HepG2 (cell line): ENCODE measurements around the gene IRAK3. TPM values are rescaled to one million over a fixed set of nuclear protein-coding genes. Genes with fewer than 3 reads are reported as not detected.

Source experiments
- ATAC-seq: fragments of 200-7000 bp; cut with Tn5 transposase; 3 replicates; pipeline ENCODE4 v1.9.1; 2020; ENCODE audit warnings: mild to moderate bottlenecking, moderate library complexity
- BruUV-seq: library from RNA; stranded (reverse); fragments of 400-500 nt; replicated peaks from 2 replicates; lab custom pipeline; 2021; lab: Mats Ljungman, UMichigan
- CTCF ChIA-PET: fragments of 300-600 bp; formaldehyde crosslinking; extraction: SDS; loops from one replicate; lab custom pipeline; 2021; ENCODE audit warnings: low total read pairs, inconsistent platforms, low intra/inter-chr PET ratio; lab: Yijun Ruan, JAX
- POLR2A ChIA-PET: fragments of 350-600 bp; sonication (Branson Sonifier 250); formaldehyde crosslinking; loops from one replicate; lab custom pipeline; 2020; ENCODE audit warnings: antibody characterized with exemption, inconsistent platforms; lab: Yijun Ruan, JAX
- DNase-seq: peaks from one replicate; pipeline ENCODE4 v3.0.0-alpha.2; 2015; ENCODE audit warnings: low spot score
- FAIRE-seq: peaks from 3 replicates; lab custom pipeline; 2011; peaks lifted over from hg19 to GRCh38; lab: Jason Lieb, UNC
- H2AFZ ChIP-seq: one replicate; pipeline ENCODE4 v1.6.1; 2011; ENCODE audit warnings: low read length, inconsistent platforms
- H3K27ac ChIP-seq: fragments of 300-600 bp; 3 replicates; pipeline ENCODE4 v1.8.0; 2011; ENCODE audit warnings: mixed run types, mild to moderate bottlenecking, mixed read lengths, low read length, inconsistent platforms; ENCODE audit not compliant: insufficient read depth; ENCODE audit errors: extremely low read length
- H3K27me3 ChIP-seq, 2 experiments: fragments of 200-600 bp in 1 of 2; 2 replicates in 1 of 2; 3 replicates in 1 of 2; pipeline versions ENCODE4 v1.6.0 to v1.8.0; 2011; ENCODE audit warnings: low read length in 2 of 2, mild to moderate bottlenecking in 2 of 2, moderate library complexity in 2 of 2, inconsistent platforms in 1 of 2; ENCODE audit not compliant: insufficient read depth in 2 of 2, control insufficient read depth in 1 of 2
- H3K36me3 ChIP-seq, 2 experiments: fragments of 200-600 bp in 1 of 2; replicated peaks in 1 of 2; 2 replicates in 1 of 2; 3 replicates in 1 of 2; pipeline versions ENCODE4 v1.5.1 to v1.8.0; 2011; ENCODE audit warnings: low read length in 2 of 2, inconsistent platforms in 1 of 2; ENCODE audit not compliant: insufficient read depth in 2 of 2, control insufficient read depth in 1 of 2
- H3K4me1 ChIP-seq: 2 replicates; pipeline ENCODE4 v1.5.1; 2012; ENCODE audit warnings: low read length, inconsistent platforms; ENCODE audit not compliant: insufficient read depth
- H3K4me2 ChIP-seq: 2 replicates; pipeline ENCODE4 v1.6.0; 2011; ENCODE audit warnings: low read depth, low read length, inconsistent platforms
- H3K4me3 ChIP-seq, 3 experiments: fragments of 200-600 bp in 1 of 3; sonication (generic), shearing (Covaris generic) in 1 of 3; replicated peaks in 1 of 3; 2 replicates each; pipeline ENCODE4 v1.5.1; 2011 to 2016; ENCODE audit warnings: low read length in 3 of 3, inconsistent platforms in 2 of 3, low read depth in 2 of 3, mild to moderate bottlenecking in 2 of 3, control low read depth in 1 of 3, mixed read lengths in 1 of 3; ENCODE audit not compliant: insufficient read depth in 1 of 3
- H3K79me2 ChIP-seq: one replicate; pipeline ENCODE4 v1.6.1; 2011; ENCODE audit warnings: low read length, inconsistent platforms; ENCODE audit not compliant: insufficient read depth
- H3K9ac ChIP-seq: 2 replicates; pipeline ENCODE4 v1.6.0; 2011; ENCODE audit warnings: mild to moderate bottlenecking, low read depth, low read length, inconsistent platforms; ENCODE audit not compliant: insufficient read depth
- H3K9me3 ChIP-seq: 2 replicates; pipeline ENCODE4 v1.5.1; 2012; ENCODE audit warnings: mild to moderate bottlenecking, low read length
- H4K20me1 ChIP-seq: 2 replicates; pipeline ENCODE4 v1.6.0; 2011; ENCODE audit warnings: inconsistent platforms, mild to moderate bottlenecking, low read length, moderate library complexity; ENCODE audit not compliant: insufficient read depth
- CHD2 ChIP-seq: IDR thresholded peaks from 2 replicates; pipeline ENCODE4 v1.6.1; 2011; ENCODE audit warnings: low read depth, low read length, improper control_type of control experiment
- ETV5 ChIP-seq: IDR thresholded peaks from 2 replicates; pipeline ENCODE4 v1.6.1; 2018; ENCODE audit warnings: missing biosample characterization, missing genetic modification reagents, inconsistent platforms, borderline replicate concordance
- FOXA1 ChIP-seq, 2 experiments: fragments of 450-650 bp in 1 of 2; sonication (generic) in 1 of 2; formaldehyde crosslinking in 1 of 2; IDR thresholded peaks; 2 replicates each; pipeline versions ENCODE4 v1.4.0 to v1.6.1; 2016 to 2020; ENCODE audit warnings: missing genetic modification reagents in 1 of 2
- NR2F2 ChIP-seq: IDR thresholded peaks from 2 replicates; pipeline ENCODE4 v1.6.1; 2012; ENCODE audit warnings: low read depth, inconsistent platforms, borderline replicate concordance
- RARA ChIP-seq: IDR thresholded peaks from 2 replicates; pipeline ENCODE4 v1.6.1; 2016; ENCODE audit warnings: missing genetic modification reagents, missing compliant biosample characterization
- RBM39 ChIP-seq: fragments of 200-400 bp; formaldehyde crosslinking; IDR thresholded peaks from one replicate; pipeline ENCODE4 v1.6.1; 2018; ENCODE audit warnings: antibody characterized with exemption, mild to moderate bottlenecking, low read depth, low read length; ENCODE audit not compliant: poor library complexity, severe bottlenecking
- ZC3H4 ChIP-seq: sonication (generic); formaldehyde crosslinking; IDR thresholded peaks from 2 replicates; pipeline ENCODE4 v1.4.0; 2020; ENCODE audit warnings: missing genetic modification reagents, borderline replicate concordance
- ZNF331 ChIP-seq: sonication (generic); formaldehyde crosslinking; IDR thresholded peaks from 2 replicates; pipeline ENCODE4 v1.4.0; 2020; ENCODE audit warnings: missing genetic modification reagents
- ZNF335 ChIP-seq: sonication (generic); formaldehyde crosslinking; IDR thresholded peaks from 2 replicates; pipeline ENCODE4 v1.4.0; 2020; ENCODE audit warnings: missing genetic modification reagents
- WGBS: methylation state at CpG from one replicate; pipeline ENCODE4 v1.1.6; 2017; ENCODE audit warnings: low lambda C conversion rate; 5-methylcytosine and 5-hydroxymethylcytosine counted together
- in situ Hi-C: cut with HindIII; loops from 2 replicates; pipeline ENCODE4 v1.10.0; 2017; ENCODE audit warnings: low pct_unique_long_range_greater_than_20kb; ENCODE audit not compliant: extremely low pct_ligation_motif_present
- intact Hi-C: fragments of 100-400 bp; cut with micrococcal nuclease; formaldehyde crosslinking; loops from one replicate; pipeline ENCODE4 v1.10.0; 2022; ENCODE audit not compliant: unreplicated experiment
- polyA plus RNA-seq, 8 experiments: library from polyadenylated mRNA; depleted of rRNA in 3 of 8; stranded (reverse) in 7 of 8; unstranded in 1 of 8; fragments of >200 nt; fragmentation: Illumina TruSeq in 4 of 8; extraction: Trizol in 4 of 8; gene quantifications; 2 replicates each; pipeline versions ENCODE4 v1.2.1 to v1.2.3, GENCODE V29; 2011 to 2016; ENCODE audit warnings: low read depth in 4 of 8, missing spikeins in 1 of 8, mixed read lengths in 1 of 8; ENCODE audit not compliant: insufficient read depth in 1 of 8
- total RNA-seq, 5 experiments: library from RNA; depleted of rRNA; stranded (reverse); fragments of >200 nt; fragmentation: Illumina TruSeq; extraction: Trizol; gene quantifications; 2 replicates each; pipeline ENCODE4 v1.2.3, GENCODE V29; 2016; ENCODE audit warnings: low read depth in 1 of 5
- TF ChIP-seq, protein P1 (sequence below): IDR thresholded peaks from 2 replicates; pipeline ENCODE4 v1.4.0; 2020; ENCODE audit warnings: mild to moderate bottlenecking, missing genetic modification reagents
- TF ChIP-seq, protein P2 (sequence below): sonication (generic); formaldehyde crosslinking; conservative IDR thresholded peaks from 2 replicates; pipeline ENCODE4 v1.5.0; 2020; ENCODE audit warnings: missing genetic modification reagents
- TF ChIP-seq, protein P3 (sequence below): sonication (generic); formaldehyde crosslinking; IDR thresholded peaks from 2 replicates; pipeline ENCODE4 v1.4.0; 2020; ENCODE audit warnings: missing genetic modification reagents
- TF ChIP-seq, protein P4 (sequence below): sonication (generic); formaldehyde crosslinking; IDR thresholded peaks from 2 replicates; pipeline ENCODE4 v1.4.0; 2020; ENCODE audit warnings: missing genetic modification reagents, borderline replicate concordance

Gene IRAK3
- total and polyA plus RNA-seq, 2 of the 13 experiments (the other 11 are each of a cell fraction or from before 2014, with no cell fraction given): 0.01 TPM; not detected in 1

DNA sequence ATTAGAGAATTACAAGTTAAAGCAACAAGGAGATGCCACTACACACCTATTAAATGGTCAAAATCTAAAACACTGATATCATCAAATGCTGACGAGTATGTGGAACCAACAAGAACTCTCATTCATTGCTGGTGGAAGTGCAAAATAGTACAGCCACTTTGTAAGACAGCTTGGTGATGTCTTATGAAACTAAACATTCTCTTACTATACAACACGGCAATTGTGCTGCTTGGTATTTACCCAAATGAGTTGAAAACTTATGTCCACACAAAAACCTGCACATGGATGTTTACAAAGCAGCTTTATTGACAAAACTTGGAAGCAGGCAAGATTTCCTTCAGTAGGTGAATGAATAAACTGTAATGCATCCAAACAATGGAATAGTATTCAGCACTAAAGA, 22.5 kb upstream of the IRAK3 start:
- 72% methylated on average over 2 of the region's 2 CpGs for WGBS
- Histone ChIP-seq H3K36me3 (no peaks in the 10 kb centered on the region), H4K20me1 (no peaks in the 10 kb centered on the region), H3K4me1 (peaks cover 27% of the 10 kb centered on the region), H3K9me3 (peaks cover 10% of the 10 kb centered on the region), H3K27ac (no peak overlapping the region), H2AFZ (no peak overlapping the region), H3K79me2 (peaks cover 41% of the 10 kb centered on the region), H3K27me3 (no peaks in the 10 kb centered on the region), H3K4me3 (no peak overlapping the region), H3K9ac (no peak overlapping the region), H3K4me2 (no peak overlapping the region)
- no peak for DNase-seq
- intact Hi-C loops (loop anchor here (5.0 kb wide), 1 partner anchor 34 kb away; the partner anchor contains the start of gene LLPH), in situ Hi-C loops (no loop called here)
- ChIA-PET CTCF (no interaction called here), POLR2A (no interaction called here)
- BruUV-seq: no TSS peak
- no peak for ATAC-seq
- FAIRE-seq: no peak
- no peak for TF ChIP-seq CHD2
- TF ChIP-seq ETV5 (CRISPR knock-in tag): no peak
- TF ChIP-seq RBM39: no peak
- TF ChIP-seq NR2F2: no peak
- TF ChIP-seq, protein P1, sequence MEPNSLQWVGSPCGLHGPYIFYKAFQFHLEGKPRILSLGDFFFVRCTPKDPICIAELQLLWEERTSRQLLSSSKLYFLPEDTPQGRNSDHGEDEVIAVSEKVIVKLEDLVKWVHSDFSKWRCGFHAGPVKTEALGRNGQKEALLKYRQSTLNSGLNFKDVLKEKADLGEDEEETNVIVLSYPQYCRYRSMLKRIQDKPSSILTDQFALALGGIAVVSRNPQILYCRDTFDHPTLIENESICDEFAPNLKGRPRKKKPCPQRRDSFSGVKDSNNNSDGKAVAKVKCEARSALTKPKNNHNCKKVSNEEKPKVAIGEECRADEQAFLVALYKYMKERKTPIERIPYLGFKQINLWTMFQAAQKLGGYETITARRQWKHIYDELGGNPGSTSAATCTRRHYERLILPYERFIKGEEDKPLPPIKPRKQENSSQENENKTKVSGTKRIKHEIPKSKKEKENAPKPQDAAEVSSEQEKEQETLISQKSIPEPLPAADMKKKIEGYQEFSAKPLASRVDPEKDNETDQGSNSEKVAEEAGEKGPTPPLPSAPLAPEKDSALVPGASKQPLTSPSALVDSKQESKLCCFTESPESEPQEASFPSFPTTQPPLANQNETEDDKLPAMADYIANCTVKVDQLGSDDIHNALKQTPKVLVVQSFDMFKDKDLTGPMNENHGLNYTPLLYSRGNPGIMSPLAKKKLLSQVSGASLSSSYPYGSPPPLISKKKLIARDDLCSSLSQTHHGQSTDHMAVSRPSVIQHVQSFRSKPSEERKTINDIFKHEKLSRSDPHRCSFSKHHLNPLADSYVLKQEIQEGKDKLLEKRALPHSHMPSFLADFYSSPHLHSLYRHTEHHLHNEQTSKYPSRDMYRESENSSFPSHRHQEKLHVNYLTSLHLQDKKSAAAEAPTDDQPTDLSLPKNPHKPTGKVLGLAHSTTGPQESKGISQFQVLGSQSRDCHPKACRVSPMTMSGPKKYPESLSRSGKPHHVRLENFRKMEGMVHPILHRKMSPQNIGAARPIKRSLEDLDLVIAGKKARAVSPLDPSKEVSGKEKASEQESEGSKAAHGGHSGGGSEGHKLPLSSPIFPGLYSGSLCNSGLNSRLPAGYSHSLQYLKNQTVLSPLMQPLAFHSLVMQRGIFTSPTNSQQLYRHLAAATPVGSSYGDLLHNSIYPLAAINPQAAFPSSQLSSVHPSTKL (CRISPR knock-in tag): 0 out of 2 replicates have a peak, but pooled peaks have one; percentile 13
- TF ChIP-seq RARA (CRISPR knock-in tag): no peak
- TF ChIP-seq ZNF331 (CRISPR knock-in tag): no peak
- TF ChIP-seq FOXA1 (IDR thresholded peaks at IDR 0.05): no peak
- 0 out of 2 replicates have a peak, but pooled peaks have one; percentile 41 for TF ChIP-seq FOXA1 (CRISPR knock-in tag; IDR thresholded peaks at IDR 0.05)
- no peak for TF ChIP-seq ZNF335
- TF ChIP-seq ZC3H4 (CRISPR knock-in tag): no peak
- TF ChIP-seq, protein P2, sequence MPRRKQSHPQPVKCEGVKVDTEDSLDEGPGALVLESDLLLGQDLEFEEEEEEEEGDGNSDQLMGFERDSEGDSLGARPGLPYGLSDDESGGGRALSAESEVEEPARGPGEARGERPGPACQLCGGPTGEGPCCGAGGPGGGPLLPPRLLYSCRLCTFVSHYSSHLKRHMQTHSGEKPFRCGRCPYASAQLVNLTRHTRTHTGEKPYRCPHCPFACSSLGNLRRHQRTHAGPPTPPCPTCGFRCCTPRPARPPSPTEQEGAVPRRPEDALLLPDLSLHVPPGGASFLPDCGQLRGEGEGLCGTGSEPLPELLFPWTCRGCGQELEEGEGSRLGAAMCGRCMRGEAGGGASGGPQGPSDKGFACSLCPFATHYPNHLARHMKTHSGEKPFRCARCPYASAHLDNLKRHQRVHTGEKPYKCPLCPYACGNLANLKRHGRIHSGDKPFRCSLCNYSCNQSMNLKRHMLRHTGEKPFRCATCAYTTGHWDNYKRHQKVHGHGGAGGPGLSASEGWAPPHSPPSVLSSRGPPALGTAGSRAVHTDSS (CRISPR knock-in tag): no peak
- TF ChIP-seq, protein P3, sequence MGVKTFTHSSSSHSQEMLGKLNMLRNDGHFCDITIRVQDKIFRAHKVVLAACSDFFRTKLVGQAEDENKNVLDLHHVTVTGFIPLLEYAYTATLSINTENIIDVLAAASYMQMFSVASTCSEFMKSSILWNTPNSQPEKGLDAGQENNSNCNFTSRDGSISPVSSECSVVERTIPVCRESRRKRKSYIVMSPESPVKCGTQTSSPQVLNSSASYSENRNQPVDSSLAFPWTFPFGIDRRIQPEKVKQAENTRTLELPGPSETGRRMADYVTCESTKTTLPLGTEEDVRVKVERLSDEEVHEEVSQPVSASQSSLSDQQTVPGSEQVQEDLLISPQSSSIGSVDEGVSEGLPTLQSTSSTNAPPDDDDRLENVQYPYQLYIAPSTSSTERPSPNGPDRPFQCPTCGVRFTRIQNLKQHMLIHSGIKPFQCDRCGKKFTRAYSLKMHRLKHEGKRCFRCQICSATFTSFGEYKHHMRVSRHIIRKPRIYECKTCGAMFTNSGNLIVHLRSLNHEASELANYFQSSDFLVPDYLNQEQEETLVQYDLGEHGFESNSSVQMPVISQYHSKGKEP: no peak
- TF ChIP-seq, protein P4, sequence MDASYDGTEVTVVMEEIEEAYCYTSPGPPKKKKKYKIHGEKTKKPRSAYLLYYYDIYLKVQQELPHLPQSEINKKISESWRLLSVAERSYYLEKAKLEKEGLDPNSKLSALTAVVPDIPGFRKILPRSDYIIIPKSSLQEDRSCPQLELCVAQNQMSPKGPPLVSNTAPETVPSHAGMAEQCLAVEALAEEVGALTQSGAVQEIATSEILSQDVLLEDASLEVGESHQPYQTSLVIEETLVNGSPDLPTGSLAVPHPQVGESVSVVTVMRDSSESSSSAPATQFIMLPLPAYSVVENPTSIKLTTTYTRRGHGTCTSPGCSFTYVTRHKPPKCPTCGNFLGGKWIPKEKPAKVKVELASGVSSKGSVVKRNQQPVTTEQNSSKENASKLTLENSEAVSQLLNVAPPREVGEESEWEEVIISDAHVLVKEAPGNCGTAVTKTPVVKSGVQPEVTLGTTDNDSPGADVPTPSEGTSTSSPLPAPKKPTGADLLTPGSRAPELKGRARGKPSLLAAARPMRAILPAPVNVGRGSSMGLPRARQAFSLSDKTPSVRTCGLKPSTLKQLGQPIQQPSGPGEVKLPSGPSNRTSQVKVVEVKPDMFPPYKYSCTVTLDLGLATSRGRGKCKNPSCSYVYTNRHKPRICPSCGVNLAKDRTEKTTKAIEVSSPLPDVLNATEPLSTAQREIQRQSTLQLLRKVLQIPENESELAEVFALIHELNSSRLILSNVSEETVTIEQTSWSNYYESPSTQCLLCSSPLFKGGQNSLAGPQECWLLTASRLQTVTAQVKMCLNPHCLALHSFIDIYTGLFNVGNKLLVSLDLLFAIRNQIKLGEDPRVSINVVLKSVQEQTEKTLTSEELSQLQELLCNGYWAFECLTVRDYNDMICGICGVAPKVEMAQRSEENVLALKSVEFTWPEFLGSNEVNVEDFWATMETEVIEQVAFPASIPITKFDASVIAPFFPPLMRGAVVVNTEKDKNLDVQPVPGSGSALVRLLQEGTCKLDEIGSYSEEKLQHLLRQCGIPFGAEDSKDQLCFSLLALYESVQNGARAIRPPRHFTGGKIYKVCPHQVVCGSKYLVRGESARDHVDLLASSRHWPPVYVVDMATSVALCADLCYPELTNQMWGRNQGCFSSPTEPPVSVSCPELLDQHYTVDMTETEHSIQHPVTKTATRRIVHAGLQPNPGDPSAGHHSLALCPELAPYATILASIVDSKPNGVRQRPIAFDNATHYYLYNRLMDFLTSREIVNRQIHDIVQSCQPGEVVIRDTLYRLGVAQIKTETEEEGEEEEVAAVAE (CRISPR knock-in tag): no peak
